H1 (cell line): Measurements from ENCODE around the gene PKP1. TPM values are rescaled to one million over a fixed set of nuclear protein-coding genes. Genes with fewer than 3 reads are reported as not detected.
A peak's percentile ranks its signal among the peaks of the same experiment; 100 is the strongest.

Experiments
- CTCF ChIA-PET: fragments of 300-600 bp; sonication (Branson Sonifier 250); formaldehyde crosslinking; loops from one replicate; lab custom pipeline; 2021; ENCODE audit not compliant: partially characterized antibody; lab: Charles Lee
- POLR2A ChIA-PET: fragments of 300-600 bp; sonication (Branson Sonifier 250); formaldehyde crosslinking; loops from one replicate; lab custom pipeline; 2021; ENCODE audit warnings: inconsistent platforms; ENCODE audit not compliant: partially characterized antibody; lab: Charles Lee
- DNase-seq, 2 experiments: peaks; one replicate each; pipeline versions ENCODE4 v3.0.0 to v3.0.0-alpha.2; 2010 to 2022; ENCODE audit warnings: low spot score in 2 of 2, low read depth in 1 of 2, mixed read lengths in 1 of 2
- FAIRE-seq: peaks from 2 replicates; lab custom pipeline; 2011; peaks lifted over from hg19 to GRCh38; lab: Jason Lieb, UNC
- H2AFZ ChIP-seq: 2 replicates; pipeline ENCODE4 v1.8.1; 2012; ENCODE audit warnings: low read length, inconsistent platforms
- H2AK5ac ChIP-seq: 2 replicates; pipeline ENCODE4 v1.6.1; 2013; ENCODE audit warnings: low read depth, low read length
- H2BK120ac ChIP-seq: replicated peaks from 2 replicates; pipeline ENCODE3; 2013; ENCODE audit warnings: low read depth, low read length, inconsistent platforms
- H2BK12ac ChIP-seq: 2 replicates; pipeline ENCODE4 v1.6.1; 2013; ENCODE audit warnings: low read depth, low read length
- H2BK15ac ChIP-seq: 2 replicates; pipeline ENCODE4 v1.6.1; 2013; ENCODE audit warnings: low read length
- H2BK20ac ChIP-seq: 2 replicates; pipeline ENCODE4 v1.6.1; 2013; ENCODE audit warnings: low read length
- H2BK5ac ChIP-seq: 2 replicates; pipeline ENCODE4 v1.6.1; 2013; ENCODE audit warnings: low read depth, low read length
- H3K14ac ChIP-seq: 2 replicates; pipeline ENCODE4 v1.6.1; 2013; ENCODE audit warnings: inconsistent platforms; ENCODE audit not compliant: insufficient read length
- H3K18ac ChIP-seq: 2 replicates; pipeline ENCODE4 v1.6.1; 2013; ENCODE audit warnings: low read length; ENCODE audit errors: extremely low read depth
- H3K23ac ChIP-seq: 2 replicates; pipeline ENCODE4 v1.6.1; 2013; ENCODE audit warnings: inconsistent platforms; ENCODE audit not compliant: insufficient read length
- H3K23me2 ChIP-seq: 2 replicates; pipeline ENCODE4 v1.6.1; 2013; ENCODE audit warnings: low read depth, low read length
- H3K27ac ChIP-seq: 2 replicates; pipeline ENCODE4 v1.6.1; 2011; ENCODE audit warnings: low read depth, low read length, inconsistent platforms
- H3K27me3 ChIP-seq, 4 experiments: replicated peaks in 1 of 4; 1 replicate in 1 of 4; 2 replicates in 3 of 4; pipeline versions ENCODE4 v1.6.1 to v1.8.1; 2011 to 2013; ENCODE audit warnings: low read length in 3 of 4, mild to moderate bottlenecking in 3 of 4, inconsistent platforms in 2 of 4, mixed read lengths in 2 of 4, moderate library complexity in 1 of 4; ENCODE audit not compliant: control insufficient read depth in 3 of 4, insufficient read depth in 3 of 4; ENCODE audit errors: extremely low read depth in 1 of 4
- H3K36me3 ChIP-seq, 4 experiments: 2 replicates each; pipeline versions ENCODE4 v1.6.1 to v1.8.1; 2011 to 2013; ENCODE audit warnings: mild to moderate bottlenecking in 4 of 4, low read length in 3 of 4, moderate library complexity in 2 of 4, control low read depth in 1 of 4, inconsistent platforms in 1 of 4; ENCODE audit not compliant: insufficient read depth in 4 of 4, control insufficient read depth in 2 of 4
- H3K4ac ChIP-seq: replicated peaks from 2 replicates; pipeline ENCODE3; 2013; ENCODE audit warnings: low read length, low read depth, mixed read lengths, inconsistent platforms; ENCODE audit not compliant: insufficient read length
- H3K4me1 ChIP-seq, 4 experiments: replicated peaks in 1 of 4; 1 replicate in 1 of 4; 2 replicates in 3 of 4; pipeline versions ENCODE4 v1.6.1 to v1.8.1; 2011 to 2013; ENCODE audit warnings: low read length in 3 of 4, inconsistent platforms in 2 of 4, mixed read lengths in 1 of 4; ENCODE audit not compliant: insufficient read depth in 4 of 4, control insufficient read depth in 3 of 4
- H3K4me2 ChIP-seq, 2 experiments: 2 replicates each; pipeline versions ENCODE4 v1.6.1 to v1.8.1; 2011 to 2013; ENCODE audit warnings: low read depth in 2 of 2, low read length in 2 of 2, control low read depth in 1 of 2, inconsistent platforms in 1 of 2, mild to moderate bottlenecking in 1 of 2; ENCODE audit not compliant: insufficient read depth in 1 of 2
- H3K4me3 ChIP-seq, 4 experiments: fragments of 200-600, 300-600 bp in 1 of 4; sonication (generic), shearing (Covaris generic), sonication (Bioruptor Twin) in 1 of 4; 2 replicates each; pipeline versions ENCODE4 v1.5.1 to v1.8.1; 2011 to 2016; ENCODE audit warnings: low read length in 4 of 4, low read depth in 3 of 4, control low read depth in 2 of 4, inconsistent platforms in 2 of 4, mild to moderate bottlenecking in 2 of 4, mixed read lengths in 1 of 4, moderate library complexity in 1 of 4; ENCODE audit not compliant: insufficient read depth in 2 of 4; ENCODE audit errors: extremely low read depth in 1 of 4
- H3K56ac ChIP-seq: replicated peaks from 2 replicates; pipeline ENCODE3; 2013; ENCODE audit warnings: low read depth, mild to moderate bottlenecking, mixed read lengths, low read length, inconsistent platforms; ENCODE audit not compliant: insufficient read length
- H3K79me1 ChIP-seq: 2 replicates; pipeline ENCODE4 v1.6.1; 2013; ENCODE audit warnings: low read depth, low read length, control low read depth
- H3K79me2 ChIP-seq, 2 experiments: 2 replicates each; pipeline versions ENCODE4 v1.6.1 to v1.8.1; 2012 to 2013; ENCODE audit warnings: low read length in 2 of 2, mild to moderate bottlenecking in 2 of 2, inconsistent platforms in 1 of 2; ENCODE audit not compliant: insufficient read depth in 2 of 2, control insufficient read depth in 1 of 2
- H3K9ac ChIP-seq, 4 experiments: replicated peaks in 1 of 4; 1 replicate in 1 of 4; 2 replicates in 3 of 4; pipeline versions ENCODE4 v1.6.1 to v1.8.1; 2011 to 2013; ENCODE audit warnings: low read depth in 3 of 4, low read length in 3 of 4, control low read depth in 2 of 4, mild to moderate bottlenecking in 2 of 4, moderate library complexity in 2 of 4, inconsistent platforms in 1 of 4; ENCODE audit errors: extremely low read depth in 1 of 4
- H3K9me3 ChIP-seq, 2 experiments: 2 replicates each; pipeline versions ENCODE4 v1.6.1 to v1.8.1; 2012 to 2013; ENCODE audit warnings: mild to moderate bottlenecking in 2 of 2, moderate library complexity in 2 of 2, control low read depth in 1 of 2, inconsistent platforms in 1 of 2, low read depth in 1 of 2, low read length in 1 of 2, mixed read lengths in 1 of 2; ENCODE audit not compliant: insufficient read depth in 2 of 2
- H4K20me1 ChIP-seq, 2 experiments: replicated peaks in 1 of 2; 2 replicates each; pipeline versions ENCODE3 to v1.8.1; 2011 to 2013; ENCODE audit warnings: inconsistent platforms in 2 of 2, low read length in 2 of 2, mild to moderate bottlenecking in 1 of 2; ENCODE audit not compliant: insufficient read depth in 2 of 2, control insufficient read depth in 1 of 2
- H4K5ac ChIP-seq: 2 replicates; pipeline ENCODE4 v1.6.1; 2013; ENCODE audit warnings: low read length, low read depth, mixed read lengths, inconsistent platforms; ENCODE audit not compliant: insufficient read length
- H4K8ac ChIP-seq: 2 replicates; pipeline ENCODE4 v1.8.0; 2013; ENCODE audit warnings: mild to moderate bottlenecking, moderate library complexity, low read length, inconsistent platforms; ENCODE audit not compliant: insufficient read depth; ENCODE audit errors: extremely low read depth
- H4K91ac ChIP-seq: replicated peaks from 2 replicates; pipeline ENCODE3; 2013; ENCODE audit warnings: low read length, mixed read lengths, inconsistent platforms; ENCODE audit not compliant: insufficient read length
- CTBP2 ChIP-seq: IDR thresholded peaks from 2 replicates; pipeline ENCODE4 v1.7.0; 2011; ENCODE audit warnings: borderline replicate concordance, mild to moderate bottlenecking, moderate library complexity, mixed read lengths, low read length; ENCODE audit not compliant: insufficient read depth, insufficient read length
- KDM4A ChIP-seq: IDR thresholded peaks from one replicate; pipeline ENCODE4 v1.7.1; 2012; ENCODE audit warnings: low read depth, mild to moderate bottlenecking, moderate library complexity, low read length, inconsistent platforms; ENCODE audit not compliant: severe bottlenecking
- POLR2AphosphoS5 ChIP-seq: IDR thresholded peaks from 2 replicates; pipeline ENCODE4 v1.6.1; 2011; ENCODE audit warnings: low read depth, low read length
- RNF2 ChIP-seq: fragments of 200-900, 300-1000 bp; sonication (generic); IDR thresholded peaks from 2 replicates; pipeline ENCODE4 v1.7.1; 2016; ENCODE audit warnings: borderline replicate concordance, low read depth, mild to moderate bottlenecking, antibody characterized with exemption, low read length; ENCODE audit not compliant: poor library complexity, severe bottlenecking; ENCODE audit errors: missing control alignments
- SIRT6 ChIP-seq: IDR thresholded peaks from one replicate; pipeline ENCODE4 v1.7.1; 2012; ENCODE audit warnings: low read length, inconsistent platforms
- SRF ChIP-seq: IDR thresholded peaks from 2 replicates; pipeline ENCODE4 v1.6.1; 2011; ENCODE audit warnings: mild to moderate bottlenecking, low read depth, low read length, moderate library complexity
- YY1 ChIP-seq: IDR thresholded peaks from 2 replicates; pipeline ENCODE4 v1.6.1; 2011; ENCODE audit warnings: low read depth, mild to moderate bottlenecking, low read length
- WGBS, 2 experiments: shearing (Covaris generic) in 1 of 2; methylation state at CpG; one replicate each; pipeline versions ENCODE4 v1.1.6 to v1.1.7; 2013 to 2015; ENCODE audit warnings: low lambda C conversion rate in 2 of 2, mixed read lengths in 2 of 2, inconsistent platforms in 1 of 2, low coverage in 1 of 2, missing lambda C conversion rate in 1 of 2; ENCODE audit not compliant: insufficient replicate concordance in 2 of 2, insufficient coverage in 1 of 2, insufficient read length in 1 of 2; ENCODE audit errors: extremely low coverage in 1 of 2, missing lambda C conversion rate in 1 of 2; 5-methylcytosine and 5-hydroxymethylcytosine counted together
- polyA plus RNA-seq, 7 experiments: library from polyadenylated mRNA; depleted of rRNA in 3 of 7; stranded (reverse) in 5 of 7; unstranded in 2 of 7; fragments of >200 nt in 5 of 7; fragments of 200-250 nt in 2 of 7; gene quantifications; 1 replicate in 5 of 7; 2 replicates in 1 of 7; 4 replicates in 1 of 7; pipeline versions ENCODE4 v1.2.1 to v1.2.3, GENCODE V29; 2011 to 2013; ENCODE audit warnings: missing spikeins in 2 of 7, mixed read lengths in 2 of 7
- total RNA-seq: library from RNA; stranded (reverse); fragmentation: NEBNext Ultra II Directional; extraction: Animal tissue kit (Norgen Biotek cat#: 25700); gene quantifications from 2 replicates; pipeline ENCODE4 v1.2.1, GENCODE V29; 2021
- TF ChIP-seq, protein P1 (sequence below), 3 experiments: IDR thresholded peaks; 1 replicate in 2 of 3; 2 replicates in 1 of 3; pipeline versions ENCODE4 v1.5.1 to v1.6.1; 2011; ENCODE audit warnings: low read length in 3 of 3, mild to moderate bottlenecking in 3 of 3, inconsistent platforms in 2 of 3, low read depth in 1 of 3, moderate library complexity in 1 of 3; ENCODE audit not compliant: insufficient read depth in 1 of 3; ENCODE audit errors: control extremely low read depth in 1 of 3

Gene PKP1
- total and polyA plus RNA-seq, 2 of the 8 experiments (the other 6 are each of a cell fraction or from before 2014, with no cell fraction given) = 0.21 to 0.95 TPM

DNA sequence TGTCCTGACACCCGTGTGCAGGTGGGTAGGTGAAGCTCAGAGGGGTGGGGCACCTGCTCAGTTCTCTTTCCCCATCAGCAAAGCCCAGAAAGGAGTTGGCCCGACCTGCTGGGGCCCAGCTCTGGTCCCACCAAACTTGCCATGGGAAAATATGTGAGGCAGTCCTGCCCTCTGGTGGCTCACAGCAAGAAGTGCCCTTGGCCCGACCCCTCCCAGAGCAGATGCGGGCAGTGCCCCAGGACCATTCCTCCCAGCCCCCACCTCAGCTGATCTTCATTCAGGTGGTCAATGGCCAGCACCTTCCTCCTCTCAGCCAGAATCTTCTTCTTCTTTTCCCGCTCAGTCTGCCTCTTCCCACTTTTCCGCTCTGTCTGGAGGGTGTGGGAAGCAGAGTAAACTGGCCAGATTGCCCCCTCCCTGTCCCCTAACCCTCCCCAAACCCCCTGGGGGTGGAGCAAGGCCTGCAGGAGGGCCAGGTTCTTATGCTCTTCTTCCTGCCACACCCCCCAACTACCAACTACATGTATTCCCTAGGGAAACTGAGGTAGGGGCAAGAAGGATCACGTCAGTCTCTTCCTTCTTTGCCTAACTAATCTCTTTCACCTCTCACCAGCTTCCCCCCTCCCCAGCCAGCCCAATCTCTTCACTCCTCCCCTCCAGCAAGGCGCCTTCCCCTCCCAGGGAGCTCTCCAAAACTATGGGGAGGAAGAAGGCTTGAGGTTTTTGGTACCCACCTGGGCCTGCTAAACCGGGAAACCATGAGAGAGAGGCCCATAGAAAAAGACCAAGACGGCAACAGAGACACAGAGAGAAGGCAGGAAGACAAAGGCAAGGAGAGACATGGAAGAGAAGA, 78.6 kb downstream of the PKP1 start:
- peak; percentile 56 to 88 for DNase-seq
- H4K8ac ChIP-seq = no peak overlapping the region
- no peaks in the 10 kb centered on the region for H3K27me3 ChIP-seq
- no peaks in the 10 kb centered on the region for H3K79me2 ChIP-seq
- CTCF ChIA-PET = interaction anchor here (0.8 to 14.7 kb wide), 54 partner anchors 8 to 443 kb away, joined by 3 to 275 read pairs (median 5); partner anchors contain the start of genes IGFN1, PKP1, TNNI1 and TNNT2
- peak overlapping the region; percentile 95; the same call in 1 of the 2 replicates for H2BK15ac ChIP-seq
- no peak overlapping the region for H3K56ac ChIP-seq
- POLR2A ChIA-PET = interaction anchor here (0.8 to 7.7 kb wide), 5 partner anchors 12 to 107 kb away, joined by 3 to 49 read pairs (median 11); no protein-coding TSS in a partner anchor
- no peak overlapping the region for H3K27ac ChIP-seq
- no peaks in the 10 kb centered on the region for H3K23me2 ChIP-seq
- H3K9ac ChIP-seq = no peak overlapping the region
- H3K4me3 ChIP-seq = no peak overlapping the region
- H3K18ac ChIP-seq = peak overlapping the region; percentile 48
- no peak overlapping the region for H3K4me2 ChIP-seq
- H3K23ac ChIP-seq = no peak overlapping the region
- H2BK20ac ChIP-seq = no peak overlapping the region; the same call in 1 of the 2 replicates
- H4K91ac ChIP-seq = no peak overlapping the region
- no peaks in the 10 kb centered on the region for H3K9me3 ChIP-seq
- no peak overlapping the region for H2AK5ac ChIP-seq
- H3K36me3 ChIP-seq = no peaks in the 10 kb centered on the region
- H3K4me1 ChIP-seq = peaks cover 0 to 5% (median under 1%) of the 10 kb centered on the region in 4 experiments; a peak in 5 of 7 replicates
- H2BK5ac ChIP-seq = peak overlapping the region; percentile 71; the same call in 1 of the 2 replicates
- 42% methylated on average over 7 of the region's 10 CpGs; no CpG with 5 or more reads in 1 of the 2 experiments for whole genome bisulfite sequencing, 2 experiments
- no peak overlapping the region for H2BK120ac ChIP-seq
- no peak overlapping the region for H2AFZ ChIP-seq
- no peaks in the 10 kb centered on the region for H3K79me1 ChIP-seq
- no peak overlapping the region for H4K5ac ChIP-seq
- H3K14ac ChIP-seq = no peak overlapping the region
- H4K20me1 ChIP-seq = no peaks in the 10 kb centered on the region
- peak; percentile 78 for FAIRE-seq
- peak overlapping the region; percentile 84; the same call in 1 of the 2 replicates for H2BK12ac ChIP-seq
- no peak overlapping the region for H3K4ac ChIP-seq
- TF ChIP-seq POLR2AphosphoS5 (no peak), RNF2 (no peak), KDM4A (no peak), SIRT6 (no peak), YY1 (no peak), SRF (no peak), CTBP2 (no peak)
- TF ChIP-seq, protein P1, sequence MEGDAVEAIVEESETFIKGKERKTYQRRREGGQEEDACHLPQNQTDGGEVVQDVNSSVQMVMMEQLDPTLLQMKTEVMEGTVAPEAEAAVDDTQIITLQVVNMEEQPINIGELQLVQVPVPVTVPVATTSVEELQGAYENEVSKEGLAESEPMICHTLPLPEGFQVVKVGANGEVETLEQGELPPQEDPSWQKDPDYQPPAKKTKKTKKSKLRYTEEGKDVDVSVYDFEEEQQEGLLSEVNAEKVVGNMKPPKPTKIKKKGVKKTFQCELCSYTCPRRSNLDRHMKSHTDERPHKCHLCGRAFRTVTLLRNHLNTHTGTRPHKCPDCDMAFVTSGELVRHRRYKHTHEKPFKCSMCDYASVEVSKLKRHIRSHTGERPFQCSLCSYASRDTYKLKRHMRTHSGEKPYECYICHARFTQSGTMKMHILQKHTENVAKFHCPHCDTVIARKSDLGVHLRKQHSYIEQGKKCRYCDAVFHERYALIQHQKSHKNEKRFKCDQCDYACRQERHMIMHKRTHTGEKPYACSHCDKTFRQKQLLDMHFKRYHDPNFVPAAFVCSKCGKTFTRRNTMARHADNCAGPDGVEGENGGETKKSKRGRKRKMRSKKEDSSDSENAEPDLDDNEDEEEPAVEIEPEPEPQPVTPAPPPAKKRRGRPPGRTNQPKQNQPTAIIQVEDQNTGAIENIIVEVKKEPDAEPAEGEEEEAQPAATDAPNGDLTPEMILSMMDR (IDR thresholded peaks at IDR 0.05; ENCODE audit: control extremely low read depth in 1 of 3, insufficient read depth in 1 of 3, low read depth in 1 of 3, low read length in 3 of 3) = peak; percentile 94 to 96 (median 95)
